Stimulated activated CD8-positive, alpha-beta memory T cell treated with anti-CD3 and anti-CD28 coated beads, Interleukin-7, amount 100 ng/mL, for 24 hours (primary cell): ENCODE results near the gene SPAG9.
"Not testable (repeated sequence)": the region's sequence is repeated elsewhere in the genome, so short reads cannot be mapped to it uniquely, and the experiment has no call there.

Experiments
- DNase-seq: peaks from one replicate; pipeline ENCODE4 v3.0.0-alpha.2; 2020; ENCODE audit warnings: low read depth

The SPAG9 gene

DNA sequence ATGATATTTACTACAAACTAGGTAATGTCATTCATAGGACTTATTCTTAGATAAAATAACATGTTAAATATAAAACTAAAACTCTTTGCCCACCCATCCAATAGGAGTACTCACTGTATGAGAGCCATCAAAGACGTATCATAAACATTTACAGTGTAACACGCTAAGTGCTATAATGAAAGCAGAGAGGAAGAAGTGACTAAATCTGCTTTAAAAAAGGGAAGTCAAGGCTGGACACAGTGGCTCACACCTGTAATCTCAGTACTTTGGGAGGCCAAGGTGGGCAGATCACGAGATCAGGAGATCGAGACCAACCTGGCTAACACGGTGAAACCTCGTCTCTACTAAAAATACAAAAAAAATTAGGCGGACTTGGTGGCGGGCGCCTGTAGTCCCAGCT, 32.4 kb downstream of the SPAG9 start:
- no peak for DNase-seq

DNA sequence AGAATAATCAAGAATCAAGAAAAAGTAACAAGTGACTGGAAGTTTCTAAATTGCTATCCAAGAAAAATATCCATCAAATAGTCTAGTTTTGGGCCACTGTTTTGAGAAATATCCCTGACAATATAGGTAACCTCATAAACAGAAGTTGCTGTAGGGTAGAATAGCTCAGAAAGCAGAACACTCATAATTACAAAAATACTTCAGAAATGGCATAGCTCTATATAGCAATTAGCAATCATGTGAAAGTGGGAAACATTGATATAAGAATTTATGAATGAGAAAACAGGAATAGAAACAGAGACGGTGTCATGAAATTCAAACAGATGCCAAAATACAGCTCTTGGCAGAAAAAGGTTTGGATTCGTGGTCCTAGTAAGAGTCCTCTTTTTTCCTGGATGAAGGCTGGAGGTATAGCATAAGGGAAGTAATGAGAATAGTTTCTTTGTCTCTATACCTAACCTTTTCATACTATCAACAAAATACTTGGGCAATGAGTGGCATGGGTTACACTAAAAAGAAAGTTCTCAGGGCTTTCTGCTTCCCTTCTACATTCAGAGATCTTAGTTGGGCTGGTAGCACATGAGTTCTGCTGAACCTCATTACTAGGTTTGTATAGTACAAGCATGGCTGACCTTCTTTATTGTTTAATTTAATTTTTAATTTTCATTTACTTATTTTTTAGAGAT, 33.5 kb downstream of the SPAG9 start:
- DNase-seq, result no peak

DNA sequence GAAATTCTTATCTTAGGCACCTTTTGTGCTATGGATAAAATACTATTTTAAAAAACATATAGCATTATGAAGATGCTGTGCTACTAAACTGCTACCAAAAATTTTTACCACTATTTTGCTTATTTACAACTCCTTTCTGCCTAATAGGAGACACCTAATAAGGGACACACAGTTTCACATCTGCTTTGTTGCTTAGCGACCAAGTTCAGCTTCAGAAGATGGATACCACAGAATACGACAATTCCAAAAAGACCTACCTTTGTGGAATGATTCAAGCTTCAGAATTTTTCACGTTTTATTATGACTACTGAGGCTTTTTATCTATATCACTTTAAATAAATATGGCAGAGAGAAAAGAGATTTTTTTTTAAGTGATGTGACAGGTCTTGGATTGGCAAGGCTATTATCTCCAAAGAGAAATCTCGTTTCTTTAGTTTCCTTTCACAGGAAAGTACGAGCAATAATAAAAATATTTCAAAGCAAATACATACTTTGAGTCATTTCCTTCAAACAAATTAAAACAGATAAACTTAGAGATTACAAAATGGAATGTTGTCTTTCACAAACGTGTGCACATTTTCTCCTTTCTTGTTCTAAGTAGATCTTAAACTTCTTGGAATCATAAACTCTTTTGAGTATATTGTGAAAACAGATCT, 35.4 kb downstream of the SPAG9 start:
- no peak for DNase-seq

DNA sequence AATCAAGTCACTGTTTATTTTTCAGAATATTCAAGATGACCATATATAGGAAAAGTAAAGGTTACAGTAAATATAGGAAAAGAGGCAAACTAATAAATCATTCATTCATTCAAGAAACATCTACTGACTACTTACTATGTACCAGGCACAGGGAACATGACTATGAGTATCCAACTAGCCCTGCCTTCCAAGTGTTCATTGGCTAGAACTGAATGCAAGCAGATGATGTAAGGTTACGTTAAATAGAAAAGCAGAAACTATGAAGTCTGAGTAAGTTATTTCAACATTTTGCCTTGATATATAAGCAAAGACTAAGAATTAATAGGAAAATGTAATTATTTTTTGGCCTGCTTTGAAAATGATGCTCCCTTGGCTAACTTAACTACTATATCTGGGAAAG, 36.7 kb downstream of the SPAG9 start:
- no peak for DNase-seq

DNA sequence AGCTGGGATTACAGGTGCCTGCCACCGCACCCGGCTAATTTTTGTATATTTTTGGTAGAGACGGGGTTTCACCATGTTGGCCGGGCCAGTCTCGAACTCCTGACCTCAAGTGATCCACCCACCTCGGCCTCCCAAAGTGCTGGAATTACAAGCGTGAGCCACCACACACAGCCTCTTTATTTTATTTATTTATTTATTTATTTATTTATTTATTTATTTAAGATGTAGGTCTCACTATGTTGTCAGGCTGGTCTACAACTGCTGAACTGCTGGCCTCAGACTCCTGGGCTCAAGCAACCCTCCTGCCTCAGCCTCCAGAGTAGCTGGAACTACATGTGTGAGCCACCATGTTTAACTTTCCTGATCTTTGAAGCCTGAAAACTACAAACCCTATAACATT, 37.3 kb downstream of the SPAG9 start:
- DNase-seq, result not testable (repeated sequence)

DNA sequence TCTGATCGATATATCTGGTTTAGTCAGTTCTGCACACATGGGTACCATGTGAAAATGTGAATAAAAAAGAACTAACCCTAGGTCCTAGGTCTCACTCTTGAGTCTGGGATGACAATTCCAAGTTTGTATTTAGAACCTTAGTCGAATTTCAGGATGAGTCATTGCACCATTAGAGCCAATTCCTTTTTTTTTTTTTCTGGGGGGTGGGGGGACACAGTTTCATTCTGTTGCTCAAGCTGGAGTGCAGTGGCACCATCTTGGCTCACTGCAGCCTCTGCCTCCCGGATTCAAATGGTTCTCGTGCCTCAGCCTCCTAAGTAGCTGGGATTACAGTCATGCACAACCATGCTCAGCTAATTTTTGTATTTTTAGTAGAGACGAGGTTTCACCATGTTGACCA, 41.6 kb downstream of the SPAG9 start:
- no peak for DNase-seq

DNA sequence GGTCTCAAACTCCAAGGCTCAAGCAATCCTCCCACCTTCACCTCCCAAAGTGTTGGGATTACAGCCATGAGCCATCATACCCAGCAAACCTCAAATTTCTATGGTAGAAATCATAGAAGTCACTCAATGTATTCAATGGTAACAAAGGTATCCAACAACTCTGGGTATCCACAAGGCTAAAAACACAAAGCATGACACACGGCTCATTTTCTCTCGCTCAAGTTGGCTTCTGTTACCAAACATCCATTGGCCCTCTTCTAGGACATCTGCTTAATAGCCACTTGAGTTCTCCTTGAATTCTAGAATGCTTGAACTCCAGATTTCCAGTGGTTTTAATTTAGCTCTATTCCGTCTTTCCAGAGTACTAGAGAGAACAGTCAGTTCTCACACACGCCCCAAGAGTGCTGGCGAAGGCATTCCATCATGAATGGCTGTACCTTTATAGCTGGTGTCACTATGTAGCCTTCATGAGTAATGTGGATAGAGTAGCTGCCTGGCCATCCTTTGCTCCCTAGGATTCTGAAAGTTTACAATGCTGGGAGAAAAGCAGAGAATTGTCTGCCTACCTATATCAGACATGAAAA, 42.6 kb downstream of the SPAG9 start:
- no peak for DNase-seq

DNA sequence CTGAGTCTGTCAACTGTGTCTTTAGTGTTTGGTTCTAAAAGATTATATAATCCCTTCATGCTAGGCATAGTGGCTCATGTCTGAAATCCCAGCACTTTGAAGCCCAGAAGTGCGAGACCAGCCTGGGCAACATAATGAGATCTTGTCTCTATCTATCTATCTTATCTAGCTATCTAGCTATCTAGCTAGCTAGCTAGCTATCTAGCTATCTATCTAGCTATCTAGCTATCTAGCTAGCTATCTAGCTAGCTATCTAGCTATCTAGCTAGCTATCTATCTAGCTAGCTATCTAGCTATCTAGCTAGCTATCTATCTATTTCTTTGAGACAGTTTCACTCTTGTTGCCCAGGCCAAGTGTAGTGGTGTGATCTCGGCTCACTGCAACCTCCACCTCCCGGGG, 43.8 kb downstream of the SPAG9 start:
- DNase-seq, result no peak

DNA sequence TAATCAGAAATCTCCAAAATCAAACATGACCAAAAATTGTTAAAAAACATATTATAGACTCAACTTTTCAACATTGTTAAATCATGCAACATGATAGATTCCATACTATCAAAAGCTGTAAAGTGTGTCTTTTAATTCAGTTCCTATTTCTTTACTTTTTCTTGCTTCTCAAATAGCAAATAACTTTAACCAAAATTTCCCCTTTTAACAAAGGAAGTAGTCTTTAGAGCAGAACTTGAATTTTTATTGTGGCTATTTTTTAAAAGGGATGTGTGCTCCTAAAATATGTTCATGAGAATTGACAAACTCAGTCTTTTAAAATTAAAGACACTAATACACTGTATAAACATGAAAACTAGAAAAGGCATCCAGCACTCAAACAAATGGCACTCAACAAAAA, 49.1 kb downstream of the SPAG9 start:
- no peak for DNase-seq

DNA sequence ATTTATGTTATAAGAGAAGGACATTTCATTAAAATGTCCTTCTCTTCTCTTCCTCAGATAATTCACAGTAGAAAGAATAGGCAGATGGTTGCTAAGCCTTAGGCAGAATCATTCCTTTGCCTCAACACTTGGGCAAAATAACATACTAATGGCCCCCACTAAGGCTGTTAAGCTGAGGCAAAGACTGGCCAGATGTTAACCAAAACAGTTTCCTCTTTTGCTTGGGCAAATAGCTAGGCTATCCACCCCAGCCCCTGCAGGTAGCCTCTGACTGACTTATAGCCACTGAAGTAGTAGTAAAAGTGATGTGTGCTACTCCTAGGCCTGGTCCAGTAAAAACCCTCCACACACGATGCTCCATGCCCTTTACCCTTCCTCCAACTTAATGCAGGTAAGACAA, 55.2 kb downstream of the SPAG9 start:
- no peak for DNase-seq

DNA sequence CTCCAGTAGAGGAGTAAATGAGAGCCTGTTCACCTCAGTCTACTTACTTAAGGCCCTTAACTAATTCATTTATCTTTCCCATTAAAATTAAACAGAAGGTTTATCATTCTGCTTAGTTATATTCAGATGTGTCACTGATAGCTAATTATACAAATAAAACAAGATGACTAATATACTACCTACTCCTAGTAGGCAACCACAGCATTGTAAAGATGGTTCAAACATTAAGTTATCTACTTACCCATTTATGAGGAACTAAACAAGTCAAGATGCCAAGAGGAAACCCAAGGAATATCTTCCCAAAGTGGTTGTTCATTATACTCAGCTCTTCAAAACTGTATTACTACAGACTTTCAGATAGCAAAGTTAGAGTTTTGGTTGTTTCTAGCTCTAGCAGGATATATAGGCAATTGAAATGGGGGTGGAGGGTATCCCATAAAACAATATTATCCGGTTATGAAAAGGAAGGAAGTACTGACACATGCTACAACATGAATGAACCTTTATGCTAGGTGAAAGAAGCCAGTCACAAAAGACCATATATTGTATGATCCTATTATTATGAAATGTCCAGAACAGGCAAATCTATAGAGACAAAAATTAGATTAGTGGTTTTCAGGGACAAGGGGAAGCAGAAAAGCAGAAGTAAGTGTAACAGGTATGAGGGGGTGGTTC, 56.5 kb downstream of the SPAG9 start:
- no peak for DNase-seq

DNA sequence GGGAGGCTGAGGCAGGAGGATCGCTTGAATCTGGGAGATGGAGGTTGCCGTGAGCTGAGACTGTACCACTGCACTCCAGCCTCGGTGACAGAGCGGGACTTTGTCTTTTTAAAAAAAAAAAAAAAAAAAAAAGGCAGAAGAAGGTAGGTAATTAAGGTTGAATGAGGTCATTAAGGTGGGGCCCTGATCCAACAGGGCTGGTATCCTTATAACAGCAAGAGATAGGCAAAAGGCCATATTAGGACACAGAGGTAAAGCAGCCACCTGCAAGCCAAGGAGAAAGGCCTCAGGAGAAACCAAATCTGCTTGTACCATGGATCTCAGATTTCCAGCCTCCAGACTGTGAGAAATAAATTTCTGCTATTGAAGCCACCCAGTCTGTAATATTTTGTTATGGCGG, 60.3 kb downstream of the SPAG9 start:
- DNase-seq, result no peak

DNA sequence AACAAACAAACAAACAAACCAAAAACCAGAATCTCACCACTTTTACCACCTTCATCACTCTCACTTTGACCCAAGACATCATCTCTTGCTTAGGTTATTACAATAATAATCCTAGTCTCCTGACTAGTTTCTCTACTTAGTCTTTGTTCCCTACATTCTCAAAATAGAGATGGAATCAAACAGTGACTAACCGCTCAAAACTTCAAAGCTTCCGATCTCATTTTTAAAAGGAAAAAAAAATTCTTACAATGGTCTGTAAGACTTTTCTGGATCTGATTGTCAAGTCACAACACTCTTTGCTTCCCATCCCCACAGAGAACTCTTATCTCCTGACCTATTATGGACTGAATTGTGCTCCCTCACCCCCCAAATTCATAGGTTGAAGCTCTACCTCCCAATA, 60.9 kb downstream of the SPAG9 start:
- DNase-seq, result no peak

DNA sequence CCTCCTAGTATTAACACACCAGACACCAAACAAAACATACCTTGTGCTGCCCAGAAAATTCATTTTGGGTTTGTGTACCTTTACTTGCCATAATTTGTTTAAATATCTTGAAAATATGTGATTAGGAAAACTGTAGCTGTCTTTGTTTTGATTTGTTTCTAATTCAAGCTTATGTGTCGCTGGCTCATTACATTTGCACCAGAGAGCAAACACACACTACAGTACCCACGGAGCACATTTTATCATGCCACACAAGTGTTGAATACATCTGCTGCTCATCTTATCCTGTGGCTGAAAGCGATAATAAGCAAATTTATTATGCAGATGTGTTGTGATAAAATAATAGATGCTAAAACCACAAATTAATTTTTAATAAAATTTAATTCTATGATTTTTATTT, 63.1 kb downstream of the SPAG9 start:
- no peak for DNase-seq

DNA sequence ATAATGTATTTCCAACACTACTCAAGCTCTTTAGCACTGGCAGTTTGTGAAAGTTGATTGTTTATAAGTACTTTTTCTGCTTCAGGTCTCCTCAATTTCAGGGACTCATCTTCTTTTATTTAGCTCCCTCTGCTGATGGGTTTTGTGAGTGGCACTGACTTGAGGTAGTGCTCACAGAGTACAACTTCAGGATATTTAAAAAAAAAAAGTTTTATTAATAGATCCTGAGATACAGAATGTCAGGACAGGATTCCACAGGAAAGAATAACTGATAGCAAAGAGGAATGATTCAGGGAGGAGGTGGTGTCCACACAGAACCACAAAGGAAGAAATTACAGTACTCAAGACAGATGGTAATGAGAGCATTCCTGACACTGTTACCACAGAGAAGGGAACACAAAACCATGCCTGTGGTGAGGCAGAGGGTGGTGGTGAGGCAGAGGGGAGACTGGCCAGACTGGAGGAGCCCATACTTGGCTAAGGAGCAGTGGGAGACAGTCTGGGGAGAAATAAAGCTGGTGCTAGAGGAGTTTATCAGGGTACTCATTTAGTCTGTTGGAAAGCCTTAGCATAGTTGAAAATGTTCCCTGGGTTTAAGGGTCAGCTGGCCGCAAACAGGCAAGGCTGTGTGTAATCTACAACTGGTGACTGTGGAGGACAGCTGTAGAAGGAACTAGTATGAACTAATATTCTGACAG, 63.7 kb downstream of the SPAG9 start:
- no peak for DNase-seq

DNA sequence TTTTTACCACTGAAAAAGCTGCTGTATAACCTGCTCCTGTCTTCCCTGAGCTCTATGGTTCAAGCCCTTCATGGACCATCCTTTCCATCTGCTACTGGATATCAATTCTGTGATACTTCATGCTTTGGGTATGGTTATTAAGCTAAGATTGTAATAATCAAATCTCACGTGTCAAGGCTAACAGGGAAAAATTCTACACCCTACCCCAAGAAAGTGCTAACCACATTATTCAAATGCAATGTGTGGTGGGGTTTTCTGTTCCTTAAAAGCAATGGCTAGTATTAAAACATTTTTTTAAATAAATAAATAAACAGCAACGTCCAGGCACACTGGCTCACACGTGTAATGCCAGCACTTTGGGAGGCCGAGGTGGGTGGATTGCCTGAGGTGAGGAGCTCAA, 65.9 kb downstream of the SPAG9 start:
- no peak for DNase-seq

DNA sequence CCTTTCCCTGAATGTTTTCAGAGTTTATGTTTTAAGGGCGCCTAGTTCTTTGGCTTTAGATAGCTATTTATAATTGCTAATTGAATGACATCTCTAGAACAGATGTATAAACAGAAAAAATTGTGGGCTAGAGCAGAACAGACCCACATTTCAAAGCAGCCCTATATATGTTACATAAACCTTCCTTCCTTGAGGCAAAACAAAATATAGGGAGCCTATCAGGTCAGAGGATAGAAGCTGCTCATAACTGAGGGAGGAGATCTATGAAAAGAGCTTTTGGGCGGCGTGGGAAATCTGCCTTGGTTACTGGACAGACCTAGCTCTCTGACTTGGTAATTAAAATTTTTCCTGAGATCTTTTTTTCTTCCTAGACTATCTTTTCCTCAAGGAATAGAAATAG, 68.4 kb downstream of the SPAG9 start:
- no peak for DNase-seq

DNA sequence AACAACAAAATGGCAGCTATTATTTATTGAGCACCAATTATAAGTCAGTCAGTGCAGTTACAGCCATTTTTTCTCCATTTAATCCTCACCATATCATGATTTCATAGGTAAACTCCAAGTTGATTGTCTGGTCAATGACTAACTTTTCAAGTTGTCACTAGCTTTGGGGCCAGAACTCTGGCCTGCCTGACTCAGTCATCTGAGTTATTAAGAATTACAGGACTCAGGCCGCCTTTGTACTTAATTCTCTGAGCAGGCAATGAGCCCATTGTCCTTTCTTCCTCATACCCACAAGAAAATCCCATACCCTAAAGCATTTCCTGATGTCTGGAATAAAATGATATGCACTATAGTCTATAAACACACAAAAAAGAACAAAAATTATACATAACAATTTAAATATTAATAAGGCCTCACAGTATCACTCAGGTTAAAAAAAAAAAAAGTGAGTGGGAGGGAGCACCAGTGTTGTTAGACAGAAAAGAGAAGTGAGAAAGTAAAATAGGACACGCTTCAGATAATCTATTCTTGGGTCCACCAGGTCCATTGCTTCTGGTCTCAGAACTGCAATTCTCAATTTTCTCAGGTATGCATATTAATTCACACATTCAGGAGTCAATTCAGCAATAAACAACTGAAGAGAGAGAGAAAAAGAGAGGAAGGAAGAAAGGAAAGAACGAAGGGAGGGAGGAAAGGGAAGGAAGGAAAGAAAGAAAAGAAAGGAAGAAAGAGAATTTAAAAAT, 70.2 kb downstream of the SPAG9 start:
- DNase-seq, result no peak

DNA sequence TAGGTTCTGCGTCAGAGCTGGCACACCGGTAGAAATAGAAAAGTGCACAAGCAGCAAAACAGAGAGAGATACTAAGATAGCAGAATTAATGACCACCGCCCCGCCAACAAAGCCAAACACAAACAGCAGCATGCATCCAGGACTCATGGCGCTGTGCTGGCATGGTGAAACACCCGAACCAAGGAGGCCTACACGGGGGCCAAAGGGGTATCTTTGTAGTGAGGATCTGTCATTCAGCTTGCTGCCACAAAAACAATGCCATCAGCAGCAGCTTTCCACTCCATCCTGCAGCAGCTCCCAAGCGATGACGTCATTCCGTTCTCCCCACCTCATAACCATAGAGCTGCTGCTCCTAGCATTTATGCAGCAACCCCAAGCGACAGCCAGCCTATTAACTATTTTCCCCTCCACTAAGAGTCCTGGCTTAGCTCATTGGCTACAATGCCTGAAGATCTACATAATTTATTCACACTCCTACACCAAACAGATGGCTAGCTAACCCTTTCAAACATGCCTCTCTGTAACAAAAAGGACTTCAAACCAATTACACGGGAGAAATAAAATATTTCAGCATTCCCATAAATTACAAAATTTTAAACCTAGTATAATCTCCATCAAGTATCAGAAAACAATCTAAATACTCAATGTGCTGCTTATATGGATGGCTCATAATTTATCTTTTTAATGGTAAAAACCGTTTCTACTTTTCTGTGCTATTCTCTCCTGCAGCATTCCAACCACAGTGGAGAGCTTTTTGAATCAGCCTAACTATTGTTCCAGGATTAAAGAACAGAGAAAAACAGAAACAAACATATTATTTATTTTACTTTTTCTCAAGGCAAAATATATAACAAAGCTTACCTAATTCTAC, 73.9 kb downstream of the SPAG9 start:
- DNase-seq, result no peak

DNA sequence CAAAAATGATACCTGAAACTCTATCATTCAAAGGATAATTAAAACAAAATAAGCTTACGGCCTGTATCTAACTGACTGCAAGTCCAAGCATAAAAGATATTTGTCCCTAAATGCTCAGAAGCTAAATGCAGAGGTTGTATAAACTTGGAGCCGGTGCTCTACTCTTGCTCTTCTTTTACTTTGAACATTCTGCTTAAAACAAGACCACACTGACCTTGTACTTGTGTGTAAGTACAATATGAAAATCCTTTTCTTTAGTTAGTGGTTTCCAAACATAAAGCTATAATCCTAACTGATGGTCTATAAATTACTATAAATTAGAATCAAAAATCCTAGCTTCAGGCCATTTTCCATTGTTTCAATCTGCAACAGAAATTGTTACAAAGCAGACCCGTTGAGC, 74.6 kb downstream of the SPAG9 start:
- no peak for DNase-seq

DNA sequence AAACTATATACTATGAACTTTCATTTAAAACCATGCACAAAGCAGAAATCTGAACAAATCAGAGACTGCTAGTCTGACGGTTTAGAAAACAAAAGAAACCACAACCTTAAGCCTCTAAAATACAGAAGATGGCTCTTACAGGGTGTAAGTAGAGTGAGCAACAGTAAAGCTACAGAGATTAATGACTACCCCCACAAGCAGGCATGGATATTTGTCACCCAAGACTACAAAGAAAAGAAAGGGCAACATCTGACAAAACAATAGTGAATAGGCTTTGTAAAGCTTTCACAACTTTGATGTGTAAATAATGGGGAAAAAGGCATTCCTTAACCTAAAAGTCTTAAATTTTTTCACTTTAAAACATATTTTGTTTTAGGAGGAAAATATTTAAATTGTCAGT, 75.0 kb downstream of the SPAG9 start:
- no peak for DNase-seq
